ENCODE measurements around the gene NACAD.
"Not testable (repeated sequence)": the region's sequence is repeated elsewhere in the genome, so short reads cannot be mapped to it uniquely, and the experiment has no call there.

The NACAD gene

GRCh38 chr7:45044338-45044737 is 44.4 kb downstream of the NACAD start:
- DNase-seq: no peak

- peak; percentile 25 for DNase-seq
Observed at GRCh38 chr7:45039106-45039505, 49.7 kb downstream of the NACAD start.

DNA sequence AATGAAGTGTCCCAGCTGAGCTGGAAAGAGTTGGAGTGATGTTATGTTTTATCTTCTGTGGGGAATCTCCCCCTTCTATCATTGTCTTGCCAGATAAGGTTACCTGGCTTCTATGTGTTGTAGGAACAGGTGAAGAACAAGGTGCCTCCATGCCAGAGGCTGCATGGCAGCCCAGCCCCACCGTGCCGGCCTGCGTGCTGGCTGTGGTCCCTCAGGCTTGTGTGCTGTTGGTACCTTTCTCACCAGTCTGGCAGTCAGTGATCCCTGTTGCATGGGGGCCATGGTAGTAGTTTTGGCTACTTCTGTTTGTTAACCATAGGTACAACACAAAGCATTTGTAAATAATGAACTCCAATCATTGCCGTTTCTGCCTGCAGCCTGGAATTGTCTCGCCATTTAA is 50.9 kb downstream of the NACAD start:
- DNase-seq: no peak

DNA sequence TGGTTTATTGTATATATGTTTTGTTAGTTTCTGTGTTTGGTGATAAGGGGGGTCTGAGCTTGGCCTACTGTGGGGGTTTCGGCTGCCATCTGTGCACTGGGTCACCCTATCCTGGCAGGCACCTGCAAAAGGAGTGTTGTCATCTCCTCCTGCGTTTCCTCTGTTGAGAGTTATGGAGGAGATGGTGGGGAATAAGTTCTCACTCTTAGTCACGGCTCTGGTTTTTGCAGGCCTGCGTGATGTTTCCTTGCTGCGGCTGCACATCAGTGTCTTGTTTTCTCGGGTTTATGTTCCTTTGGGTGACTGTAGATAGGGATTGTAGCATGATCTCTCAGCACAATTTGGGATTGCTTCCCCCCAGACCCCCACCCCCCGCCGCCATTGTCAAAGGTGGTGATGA is 52.0 kb downstream of the NACAD start:
- no peak for DNase-seq

DNA sequence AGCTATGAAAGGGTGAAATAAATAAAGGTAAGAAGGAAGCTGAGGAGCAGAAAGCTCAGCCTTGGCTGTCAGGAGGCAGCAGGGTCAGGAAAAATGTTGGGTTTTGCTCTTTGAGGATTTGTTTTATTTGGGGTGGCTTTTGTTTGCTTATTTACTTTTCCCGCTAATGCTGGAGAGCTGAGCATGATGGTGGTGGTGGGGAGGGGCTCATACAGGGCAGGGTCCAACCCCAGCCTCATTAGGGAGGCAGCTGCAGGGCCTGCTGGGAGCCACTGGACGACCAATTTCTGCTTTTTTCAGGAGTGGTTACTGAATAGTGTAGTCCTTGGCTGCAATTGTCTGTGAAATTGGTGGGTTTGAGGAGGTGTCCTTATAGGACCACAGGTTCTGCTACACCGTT is 52.5 kb downstream of the NACAD start:
- DNase-seq: no peak

DNA sequence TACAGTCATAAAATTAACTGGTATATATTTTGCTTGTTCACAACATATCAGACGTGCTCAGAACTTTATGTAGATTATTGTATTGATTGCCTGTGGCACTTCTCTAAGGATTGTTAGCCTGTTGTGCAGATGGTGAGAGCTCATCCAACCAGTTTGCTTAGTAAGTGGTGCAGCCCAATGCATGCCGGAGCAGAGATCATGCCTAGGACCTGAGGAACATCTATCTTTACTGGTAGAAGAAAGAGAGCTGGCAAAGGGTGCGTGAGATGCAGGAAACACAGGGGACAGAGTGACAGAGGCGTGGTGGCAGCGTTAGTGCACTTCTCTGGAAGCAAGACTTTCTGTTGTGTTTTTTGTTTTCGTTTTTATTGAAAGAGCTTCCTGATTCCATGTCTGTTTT is 52.9 kb downstream of the NACAD start:
- no peak for DNase-seq

DNA sequence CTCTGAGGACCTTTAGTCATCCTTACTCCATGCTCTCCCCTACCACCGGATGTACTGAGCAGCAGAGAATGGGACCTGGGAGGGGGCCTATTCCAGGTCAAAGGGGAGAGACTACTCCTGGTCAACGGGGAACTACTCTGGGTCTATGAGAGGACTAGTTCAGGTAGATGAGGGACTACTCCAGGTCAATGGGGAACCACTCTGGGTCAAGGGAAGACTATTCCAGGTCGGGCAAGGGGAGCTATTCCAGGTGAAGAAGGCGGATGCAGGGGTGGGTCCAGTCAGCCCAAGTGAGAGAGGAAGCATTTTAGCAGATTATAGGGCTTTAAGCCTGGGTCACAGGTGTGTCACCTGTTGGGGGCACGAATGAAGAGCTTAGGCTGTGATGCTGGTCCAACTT is 53.4 kb downstream of the NACAD start:
- DNase-seq: no peak

GRCh38 chr7:45034710-45035109 is 54.1 kb downstream of the NACAD start:
- not testable (repeated sequence) for DNase-seq

- DNase-seq: no peak
Observed at GRCh38 chr7:45033931-45034290, 54.9 kb downstream of the NACAD start.

DNA sequence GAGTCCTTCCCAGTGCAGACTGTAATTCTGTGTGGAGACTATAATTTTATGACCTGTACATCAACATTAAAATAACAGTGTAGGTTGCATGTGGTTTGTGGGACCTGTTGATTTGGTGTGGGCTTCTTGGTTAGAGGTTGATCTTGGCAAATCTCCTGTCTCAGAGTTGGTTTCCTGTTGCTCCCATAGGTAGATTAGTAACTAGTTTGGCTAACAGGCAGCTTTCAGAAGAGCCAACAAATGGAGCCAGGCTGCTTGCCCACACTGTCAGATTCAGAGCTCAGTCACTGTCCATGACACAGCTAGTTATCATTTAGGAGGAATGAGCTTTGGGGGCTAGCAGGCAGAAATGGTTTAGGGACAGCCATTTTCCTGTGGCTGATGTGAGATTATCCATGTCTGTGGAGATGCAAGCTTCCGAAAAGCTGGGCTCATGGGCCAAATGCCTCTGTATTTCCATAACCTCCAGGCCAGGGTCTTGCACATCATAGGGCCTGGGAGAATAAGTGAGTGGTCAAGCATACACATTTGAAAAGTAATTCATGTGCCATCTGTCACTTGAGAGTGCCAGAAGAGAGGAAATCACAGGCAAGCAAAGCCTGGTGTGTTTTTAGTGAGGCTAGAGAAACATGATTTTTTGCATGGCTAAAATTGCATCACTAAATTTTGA is 55.4 kb downstream of the NACAD start:
- DNase-seq: no peak

- peak; percentile 49 for DNase-seq
Observed at GRCh38 chr7:45032421-45032820, 56.3 kb downstream of the NACAD start.

DNA sequence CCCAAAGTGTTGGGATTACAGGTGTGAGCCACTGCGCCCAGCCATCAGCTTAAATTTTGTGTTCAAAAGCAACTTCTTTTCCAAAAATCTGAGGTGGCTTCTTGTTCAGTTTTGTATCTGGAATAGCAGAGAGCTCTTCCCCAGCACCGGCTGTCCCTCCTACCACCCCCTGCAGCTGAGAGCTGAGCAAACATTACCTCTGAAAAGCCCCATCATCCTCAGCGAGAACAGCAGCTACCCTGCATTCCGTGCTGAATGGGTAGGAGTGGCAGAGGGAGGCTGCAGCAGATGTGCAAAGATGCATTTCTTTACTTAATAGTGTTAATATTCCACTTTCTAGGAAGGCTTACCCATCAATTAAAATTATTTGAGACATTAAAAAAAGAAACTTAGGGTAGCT is 56.9 kb downstream of the NACAD start:
- DNase-seq: peak; percentile 42
